H9 (cell line): Measurements from ENCODE around the gene BTBD7. TPM values are rescaled to one million over a fixed set of nuclear protein-coding genes. Genes with fewer than 3 reads are reported as not detected.
A peak's percentile ranks its signal among the peaks of the same experiment; 100 is the strongest.

Source experiments
- DNase-seq: peaks from one replicate; pipeline ENCODE4 v3.0.0-alpha.2; 2017
- H2AFZ ChIP-seq: one replicate; pipeline ENCODE4 v1.6.1; 2013; ENCODE audit warnings: mild to moderate bottlenecking, low read length, control low read depth, moderate library complexity
- H2AK5ac ChIP-seq: 2 replicates; pipeline ENCODE4 v1.6.1; 2013; ENCODE audit warnings: low read length, control low read depth, mixed read lengths; ENCODE audit not compliant: insufficient read length
- H2BK120ac ChIP-seq: one replicate; pipeline ENCODE4 v1.6.1; 2013; ENCODE audit warnings: low read depth, mild to moderate bottlenecking, low read length, control low read depth, inconsistent platforms; ENCODE audit not compliant: poor library complexity, severe bottlenecking
- H2BK12ac ChIP-seq: 2 replicates; pipeline ENCODE4 v1.6.1; 2013; ENCODE audit warnings: low read length, control low read depth, mixed read lengths, low read depth; ENCODE audit not compliant: insufficient read length
- H2BK15ac ChIP-seq: 2 replicates; pipeline ENCODE4 v1.6.1; 2013; ENCODE audit warnings: low read depth, low read length, control low read depth
- H2BK20ac ChIP-seq: one replicate; pipeline ENCODE4 v1.6.1; 2013; ENCODE audit warnings: low read depth, mild to moderate bottlenecking, low read length, control low read depth, inconsistent platforms; ENCODE audit not compliant: poor library complexity, severe bottlenecking
- H2BK5ac ChIP-seq: 2 replicates; pipeline ENCODE4 v1.6.1; 2013; ENCODE audit warnings: low read length, control low read depth, mixed read lengths; ENCODE audit not compliant: insufficient read length
- H3K14ac ChIP-seq: 2 replicates; pipeline ENCODE4 v1.6.1; 2013; ENCODE audit warnings: low read length, control low read depth; ENCODE audit not compliant: insufficient read depth
- H3K18ac ChIP-seq: 2 replicates; pipeline ENCODE4 v1.6.1; 2013; ENCODE audit warnings: low read depth, mild to moderate bottlenecking, mixed read lengths, low read length, control low read depth; ENCODE audit not compliant: insufficient read length
- H3K23ac ChIP-seq: 2 replicates; pipeline ENCODE4 v1.6.1; 2013; ENCODE audit warnings: low read length, control low read depth, mixed read lengths, low read depth; ENCODE audit not compliant: insufficient read length
- H3K23me2 ChIP-seq: 2 replicates; pipeline ENCODE4 v1.6.1; 2013; ENCODE audit warnings: low read depth, mild to moderate bottlenecking, mixed read lengths, low read length, control low read depth; ENCODE audit not compliant: insufficient read length, poor library complexity, severe bottlenecking
- H3K27ac ChIP-seq: 2 replicates; pipeline ENCODE4 v1.5.1; 2013; ENCODE audit warnings: low read length, control low read depth, mixed read lengths, low read depth; ENCODE audit not compliant: insufficient read length
- H3K27me3 ChIP-seq: 2 replicates; pipeline ENCODE4 v1.6.1; 2013; ENCODE audit warnings: low read length, control low read depth, inconsistent platforms; ENCODE audit not compliant: insufficient read depth
- H3K4ac ChIP-seq: 2 replicates; pipeline ENCODE4 v1.6.1; 2013; ENCODE audit warnings: low read depth, mild to moderate bottlenecking, control low read depth, inconsistent platforms, low read length, moderate library complexity
- H3K4me1 ChIP-seq: 2 replicates; pipeline ENCODE4 v1.6.1; 2013; ENCODE audit warnings: low read length, control low read depth, inconsistent platforms; ENCODE audit not compliant: insufficient read depth
- H3K4me2 ChIP-seq: 2 replicates; pipeline ENCODE4 v1.6.1; 2013; ENCODE audit warnings: low read length, control low read depth, mixed read lengths; ENCODE audit not compliant: insufficient read length, insufficient read depth
- H3K56ac ChIP-seq: 2 replicates; pipeline ENCODE4 v1.6.1; 2013; ENCODE audit warnings: low read depth, mild to moderate bottlenecking, mixed read lengths, low read length, control low read depth; ENCODE audit not compliant: insufficient read length
- H3K79me1 ChIP-seq: 2 replicates; pipeline ENCODE4 v1.6.1; 2013; ENCODE audit warnings: low read depth, mild to moderate bottlenecking, moderate library complexity, low read length, control low read depth, inconsistent platforms; ENCODE audit not compliant: insufficient read depth, poor library complexity, severe bottlenecking
- H3K79me2 ChIP-seq: 2 replicates; pipeline ENCODE4 v1.6.1; 2013; ENCODE audit warnings: low read length, control low read depth, inconsistent platforms; ENCODE audit not compliant: insufficient read depth
- H3K9ac ChIP-seq: 2 replicates; pipeline ENCODE4 v1.6.1; 2013; ENCODE audit warnings: low read length, control low read depth, mixed read lengths; ENCODE audit not compliant: insufficient read length; ENCODE audit errors: extremely low read depth
- H3K9me3 ChIP-seq: one replicate; pipeline ENCODE4 v1.6.1; 2013; ENCODE audit warnings: low read depth, low read length, inconsistent platforms; ENCODE audit not compliant: control insufficient read depth
- H3T11ph ChIP-seq: one replicate; pipeline ENCODE4 v1.6.1; 2013; ENCODE audit warnings: mild to moderate bottlenecking, low read length, control low read depth, inconsistent platforms
- H4K20me1 ChIP-seq: one replicate; pipeline ENCODE4 v1.6.1; 2013; ENCODE audit not compliant: control insufficient read depth, insufficient read length, insufficient read depth
- H4K5ac ChIP-seq: 2 replicates; pipeline ENCODE4 v1.6.1; 2013; ENCODE audit warnings: low read depth, mild to moderate bottlenecking, mixed read lengths, low read length, control low read depth; ENCODE audit not compliant: insufficient read length
- H4K8ac ChIP-seq: replicated peaks from 2 replicates; pipeline ENCODE4 v1.6.1; 2013; ENCODE audit warnings: low read length, control low read depth, mixed read lengths, low read depth; ENCODE audit not compliant: insufficient read length
- H4K91ac ChIP-seq: 2 replicates; pipeline ENCODE4 v1.6.1; 2013; ENCODE audit warnings: low read depth, mild to moderate bottlenecking, moderate library complexity, mixed read lengths, low read length, control low read depth; ENCODE audit not compliant: insufficient read length
- H3K27ac Mint-ChIP-seq, 3 experiments: 2 replicates in 2 of 3; 3 replicates in 1 of 3; pipeline ENCODE4 v1.8.0; 2020 to 2021; ENCODE audit warnings: mixed read lengths in 3 of 3, mild to moderate bottlenecking in 1 of 3, moderate library complexity in 1 of 3
- H3K27me3 Mint-ChIP-seq: 2 replicates; pipeline ENCODE4 v1.8.0; 2021; ENCODE audit warnings: low read depth, mild to moderate bottlenecking, moderate library complexity, mixed read lengths
- H3K36me3 Mint-ChIP-seq, 3 experiments: 2 replicates in 2 of 3; 3 replicates in 1 of 3; pipeline ENCODE4 v1.8.0; 2020 to 2021; ENCODE audit warnings: low read depth in 3 of 3, mixed read lengths in 3 of 3; ENCODE audit not compliant: insufficient read depth in 1 of 3
- H3K4me1 Mint-ChIP-seq, 2 experiments: 2 replicates each; pipeline ENCODE4 v1.8.0; 2020; ENCODE audit warnings: mixed read lengths in 2 of 2
- H3K4me3 Mint-ChIP-seq, 2 experiments: 2 replicates in 1 of 2; 3 replicates in 1 of 2; pipeline ENCODE4 v1.8.0; 2020 to 2021; ENCODE audit warnings: mild to moderate bottlenecking in 2 of 2, mixed read lengths in 2 of 2, moderate library complexity in 1 of 2
- H3K9me3 Mint-ChIP-seq, 2 experiments: 2 replicates in 1 of 2; 3 replicates in 1 of 2; pipeline ENCODE4 v1.8.0; 2020; ENCODE audit warnings: mild to moderate bottlenecking in 2 of 2, mixed read lengths in 2 of 2, moderate library complexity in 1 of 2
- CTCF ChIP-seq: fragments of 200-600 bp; sonication (generic); conservative IDR thresholded peaks from 3 replicates; pipeline ENCODE4 v1.8.0; 2021; ENCODE audit warnings: antibody characterized with exemption, mild to moderate bottlenecking
- WGBS: extraction: QIAGEN DNeasy Blood & Tissue Kit; methylation state at CpG from one replicate; pipeline ENCODE4 v1.1.7; 2013; ENCODE audit warnings: missing lambda C conversion rate, low lambda C conversion rate, mixed read lengths; ENCODE audit not compliant: insufficient read length; ENCODE audit errors: extremely low coverage; 5-methylcytosine and 5-hydroxymethylcytosine counted together
- total RNA-seq: library from RNA; stranded (reverse); gene quantifications from 2 replicates; pipeline ENCODE4 v1.2.1, GENCODE V29; 2021

BTBD7 gene
- total RNA-seq, 1 experiment from 2014 or later = 44.1 TPM

GRCh38 chr14:93304771-93305170 is 28.1 kb downstream of the BTBD7 start:
- no peak overlapping the region for H2AFZ ChIP-seq
- no CpG with 5 or more reads among the region's 1 CpG for WGBS
- peak overlapping the region in 1 of 3 experiments; percentile 78; a peak in 2 of 7 replicates for H3K27ac Mint-ChIP-seq
- no peak overlapping the region for H3K4me3 Mint-ChIP-seq
- H4K91ac ChIP-seq = no peak overlapping the region
- H3K56ac ChIP-seq = no peak overlapping the region
- no peak overlapping the region for H2BK15ac ChIP-seq
- H3K9me3 Mint-ChIP-seq = no peaks in the 10 kb centered on the region
- no peaks in the 10 kb centered on the region for H4K20me1 ChIP-seq
- no peak overlapping the region for H2BK20ac ChIP-seq
- no peak overlapping the region for H3K18ac ChIP-seq
- no peak overlapping the region for H3K4me2 ChIP-seq
- no peaks in the 10 kb centered on the region for H3K27me3 ChIP-seq
- H3K4me1 ChIP-seq = peaks cover 7% of the 10 kb centered on the region
- no peak overlapping the region for H2AK5ac ChIP-seq
- peaks cover 44 to 46% of the 10 kb centered on the region in 2 experiments for H3K4me1 Mint-ChIP-seq
- H3K36me3 Mint-ChIP-seq = no peaks in the 10 kb centered on the region; a peak in 1 of 7 replicates
- H3K9me3 ChIP-seq = no peaks in the 10 kb centered on the region
- H3K79me2 ChIP-seq = no peaks in the 10 kb centered on the region; the same call in 1 of the 2 replicates
- no peak overlapping the region for H2BK120ac ChIP-seq
- no peak overlapping the region for H4K5ac ChIP-seq
- no peak overlapping the region for H2BK12ac ChIP-seq
- no peak overlapping the region for H4K8ac ChIP-seq
- H3K9ac ChIP-seq = no peak overlapping the region
- no peak overlapping the region for H3K23ac ChIP-seq
- DNase-seq = no peak
- H3K14ac ChIP-seq = no peak overlapping the region
- no peak overlapping the region for H3K4ac ChIP-seq
- H3K27ac ChIP-seq = no peak overlapping the region
- no peaks in the 10 kb centered on the region for H3K27me3 Mint-ChIP-seq
- no peak for TF ChIP-seq CTCF
- no peak overlapping the region for H2BK5ac ChIP-seq
- H3K23me2 ChIP-seq = no peaks in the 10 kb centered on the region
- H3K79me1 ChIP-seq = peaks cover 2% of the 10 kb centered on the region
- no peak overlapping the region for H3T11ph ChIP-seq
